Osteocyte (in vitro differentiated cells): Measurements from ENCODE around the gene PKN2. TPM values are rescaled to one million over a fixed set of nuclear protein-coding genes. Genes with fewer than 3 reads are reported as not detected.

Source experiments
- DNase-seq: peaks from one replicate; pipeline ENCODE4 v3.0.0; 2021; ENCODE audit warnings: mixed read lengths; ENCODE audit not compliant: unreplicated experiment; ENCODE audit errors: extremely low spot score
- H3K27ac Mint-ChIP-seq: one replicate; pipeline ENCODE4 v1.8.0; 2021; ENCODE audit warnings: mild to moderate bottlenecking, mixed read lengths; ENCODE audit not compliant: unreplicated experiment
- H3K27me3 Mint-ChIP-seq: one replicate; pipeline ENCODE4 v1.8.0; 2021; ENCODE audit warnings: mixed read lengths; ENCODE audit not compliant: unreplicated experiment
- H3K36me3 Mint-ChIP-seq: one replicate; pipeline ENCODE4 v1.8.0; 2021; ENCODE audit warnings: mixed read lengths; ENCODE audit not compliant: unreplicated experiment
- H3K4me1 Mint-ChIP-seq: one replicate; pipeline ENCODE4 v1.8.0; 2021; ENCODE audit warnings: mixed read lengths; ENCODE audit not compliant: unreplicated experiment
- H3K4me3 Mint-ChIP-seq: one replicate; pipeline ENCODE4 v1.8.0; 2021; ENCODE audit warnings: mild to moderate bottlenecking, moderate library complexity, mixed read lengths; ENCODE audit not compliant: unreplicated experiment
- H3K9me3 Mint-ChIP-seq: one replicate; pipeline ENCODE4 v1.8.0; 2021; ENCODE audit warnings: mixed read lengths; ENCODE audit not compliant: unreplicated experiment
- CTCF ChIP-seq: fragments of 200-600 bp; sonication (generic); IDR thresholded peaks from 2 replicates; pipeline ENCODE4 v1.5.0; 2021; ENCODE audit warnings: antibody characterized with exemption, mild to moderate bottlenecking, moderate library complexity
- total RNA-seq: library from RNA; stranded (reverse); gene quantifications from 2 replicates; pipeline ENCODE4 v1.2.1, GENCODE V29; 2021

PKN2 gene
- total RNA-seq, 1 donor from 2014 or later = 46.8 TPM

GRCh38 chr1:88673446-88673845 lies 10.6 kb upstream of the PKN2 start:
- no peaks in the 10 kb centered on the region for H3K9me3 Mint-ChIP-seq
- no peaks in the 10 kb centered on the region for H3K27me3 Mint-ChIP-seq
- DNase-seq = no peak
- no peaks in the 10 kb centered on the region for H3K36me3 Mint-ChIP-seq
- TF ChIP-seq CTCF = no peak
- H3K4me1 Mint-ChIP-seq = peaks cover 19% of the 10 kb centered on the region
- H3K27ac Mint-ChIP-seq = no peak overlapping the region
- no peak overlapping the region for H3K4me3 Mint-ChIP-seq

GRCh38 chr1:88678405-88678804 lies 5.7 kb upstream of the PKN2 start:
- peaks cover 15% of the 10 kb centered on the region for H3K4me1 Mint-ChIP-seq
- H3K4me3 Mint-ChIP-seq = no peak overlapping the region
- H3K9me3 Mint-ChIP-seq = no peaks in the 10 kb centered on the region
- DNase-seq = no peak
- no peaks in the 10 kb centered on the region for H3K36me3 Mint-ChIP-seq
- H3K27ac Mint-ChIP-seq = no peak overlapping the region
- no peaks in the 10 kb centered on the region for H3K27me3 Mint-ChIP-seq
- no peak for TF ChIP-seq CTCF

- Mint-ChIP-seq H3K36me3 (no peaks in the 10 kb centered on the region), H3K27me3 (no peaks in the 10 kb centered on the region), H3K4me3 (no peak overlapping the region), H3K9me3 (no peaks in the 10 kb centered on the region), H3K4me1 (peaks cover 16% of the 10 kb centered on the region), H3K27ac (no peak overlapping the region)
- TF ChIP-seq CTCF = no peak
- no peak for DNase-seq
Observed at GRCh38 chr1:88680471-88680870, 3.6 kb upstream of the PKN2 start.

- H3K27ac Mint-ChIP-seq = no peak overlapping the region
- H3K27me3 Mint-ChIP-seq = no peaks in the 10 kb centered on the region
- no peak for DNase-seq
- H3K9me3 Mint-ChIP-seq = no peaks in the 10 kb centered on the region
- H3K4me1 Mint-ChIP-seq = peaks cover 21% of the 10 kb centered on the region
- H3K4me3 Mint-ChIP-seq = no peak overlapping the region
- H3K36me3 Mint-ChIP-seq = no peaks in the 10 kb centered on the region
- no peak for TF ChIP-seq CTCF
Observed at GRCh38 chr1:88680911-88681622, 3.0 kb upstream of the PKN2 start.

GRCh38 chr1:88684482-88685258 lies 597 bp downstream of the PKN2 start:
- DNase-seq = peak; percentile 85
- H3K27me3 Mint-ChIP-seq = no peaks in the 10 kb centered on the region
- H3K36me3 Mint-ChIP-seq = no peaks in the 10 kb centered on the region
- H3K4me3 Mint-ChIP-seq = peak overlapping the region; percentile 99
- H3K4me1 Mint-ChIP-seq = peaks cover 34% of the 10 kb centered on the region
- peak; percentile 0 for TF ChIP-seq CTCF
- peak overlapping the region; percentile 99 for H3K27ac Mint-ChIP-seq
- no peaks in the 10 kb centered on the region for H3K9me3 Mint-ChIP-seq
